Neural progenitor cell (in vitro differentiated cells): ENCODE data around the gene SLC4A8.

Experiments used
- EZH2 ChIP-seq: fragments of 200-600 bp; sonication (generic); IDR thresholded peaks from 2 replicates; pipeline ENCODE4 v1.6.1; 2017; ENCODE audit warnings: antibody characterized with exemption, mild to moderate bottlenecking, moderate library complexity
- TF ChIP-seq, protein P1 (sequence below): fragments of 200-600 bp; sonication (generic); IDR thresholded peaks from 2 replicates; pipeline ENCODE4 v1.5.1; 2017; ENCODE audit warnings: antibody characterized with exemption, mild to moderate bottlenecking

DNA sequence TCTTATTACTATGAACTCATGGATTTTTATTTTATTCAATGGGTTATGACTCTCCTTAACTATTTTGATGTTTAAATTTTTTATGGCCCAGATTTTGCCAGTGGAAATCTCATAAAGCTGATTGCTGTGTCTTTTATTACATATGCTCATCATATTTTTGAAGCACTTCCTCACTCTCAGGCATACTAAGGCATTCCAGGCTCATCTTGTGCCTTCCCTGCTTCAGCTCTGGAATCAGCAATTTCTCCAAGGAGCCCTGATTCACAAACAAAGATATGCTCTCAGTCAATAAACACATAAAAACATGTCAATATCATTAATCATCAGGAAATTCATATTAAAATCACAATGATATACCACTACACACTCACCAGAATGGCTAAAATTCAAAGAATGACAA lies 121.5 kb downstream of the SLC4A8 start:
- TF ChIP-seq, protein P1, sequence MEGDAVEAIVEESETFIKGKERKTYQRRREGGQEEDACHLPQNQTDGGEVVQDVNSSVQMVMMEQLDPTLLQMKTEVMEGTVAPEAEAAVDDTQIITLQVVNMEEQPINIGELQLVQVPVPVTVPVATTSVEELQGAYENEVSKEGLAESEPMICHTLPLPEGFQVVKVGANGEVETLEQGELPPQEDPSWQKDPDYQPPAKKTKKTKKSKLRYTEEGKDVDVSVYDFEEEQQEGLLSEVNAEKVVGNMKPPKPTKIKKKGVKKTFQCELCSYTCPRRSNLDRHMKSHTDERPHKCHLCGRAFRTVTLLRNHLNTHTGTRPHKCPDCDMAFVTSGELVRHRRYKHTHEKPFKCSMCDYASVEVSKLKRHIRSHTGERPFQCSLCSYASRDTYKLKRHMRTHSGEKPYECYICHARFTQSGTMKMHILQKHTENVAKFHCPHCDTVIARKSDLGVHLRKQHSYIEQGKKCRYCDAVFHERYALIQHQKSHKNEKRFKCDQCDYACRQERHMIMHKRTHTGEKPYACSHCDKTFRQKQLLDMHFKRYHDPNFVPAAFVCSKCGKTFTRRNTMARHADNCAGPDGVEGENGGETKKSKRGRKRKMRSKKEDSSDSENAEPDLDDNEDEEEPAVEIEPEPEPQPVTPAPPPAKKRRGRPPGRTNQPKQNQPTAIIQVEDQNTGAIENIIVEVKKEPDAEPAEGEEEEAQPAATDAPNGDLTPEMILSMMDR = no peak
- TF ChIP-seq EZH2 = no peak
